HepG2 (cell line): ENCODE results near the gene KLHDC8B. TPM values are rescaled to one million over a fixed set of nuclear protein-coding genes. Genes with fewer than 3 reads are reported as not detected.

Experiments
- ATAC-seq: fragments of 200-7000 bp; cut with Tn5 transposase; 3 replicates; pipeline ENCODE4 v1.9.1; 2020; ENCODE audit warnings: mild to moderate bottlenecking, moderate library complexity
- BruUV-seq: library from RNA; stranded (reverse); fragments of 400-500 nt; replicated peaks from 2 replicates; lab custom pipeline; 2021; lab: Mats Ljungman, UMichigan
- CTCF ChIA-PET: fragments of 300-600 bp; formaldehyde crosslinking; extraction: SDS; loops from one replicate; lab custom pipeline; 2021; ENCODE audit warnings: low total read pairs, inconsistent platforms, low intra/inter-chr PET ratio; lab: Yijun Ruan, JAX
- POLR2A ChIA-PET: fragments of 350-600 bp; sonication (Branson Sonifier 250); formaldehyde crosslinking; loops from one replicate; lab custom pipeline; 2020; ENCODE audit warnings: antibody characterized with exemption, inconsistent platforms; lab: Yijun Ruan, JAX
- DNase-seq: peaks from one replicate; pipeline ENCODE4 v3.0.0-alpha.2; 2015; ENCODE audit warnings: low spot score
- FAIRE-seq: peaks from 3 replicates; lab custom pipeline; 2011; peaks lifted over from hg19 to GRCh38; lab: Jason Lieb, UNC
- H2AFZ ChIP-seq: one replicate; pipeline ENCODE4 v1.6.1; 2011; ENCODE audit warnings: low read length, inconsistent platforms
- H3K27ac ChIP-seq: fragments of 300-600 bp; 3 replicates; pipeline ENCODE4 v1.8.0; 2011; ENCODE audit warnings: mixed run types, mild to moderate bottlenecking, mixed read lengths, low read length, inconsistent platforms; ENCODE audit not compliant: insufficient read depth; ENCODE audit errors: extremely low read length
- H3K27me3 ChIP-seq, 2 experiments: fragments of 200-600 bp in 1 of 2; 2 replicates in 1 of 2; 3 replicates in 1 of 2; pipeline versions ENCODE4 v1.6.0 to v1.8.0; 2011; ENCODE audit warnings: low read length in 2 of 2, mild to moderate bottlenecking in 2 of 2, moderate library complexity in 2 of 2, inconsistent platforms in 1 of 2; ENCODE audit not compliant: insufficient read depth in 2 of 2, control insufficient read depth in 1 of 2
- H3K36me3 ChIP-seq, 2 experiments: fragments of 200-600 bp in 1 of 2; replicated peaks in 1 of 2; 2 replicates in 1 of 2; 3 replicates in 1 of 2; pipeline versions ENCODE4 v1.5.1 to v1.8.0; 2011; ENCODE audit warnings: low read length in 2 of 2, inconsistent platforms in 1 of 2; ENCODE audit not compliant: insufficient read depth in 2 of 2, control insufficient read depth in 1 of 2
- H3K4me1 ChIP-seq: 2 replicates; pipeline ENCODE4 v1.5.1; 2012; ENCODE audit warnings: low read length, inconsistent platforms; ENCODE audit not compliant: insufficient read depth
- H3K4me2 ChIP-seq: 2 replicates; pipeline ENCODE4 v1.6.0; 2011; ENCODE audit warnings: low read depth, low read length, inconsistent platforms
- H3K4me3 ChIP-seq, 3 experiments: fragments of 200-600 bp in 1 of 3; sonication (generic), shearing (Covaris generic) in 1 of 3; replicated peaks in 1 of 3; 2 replicates each; pipeline ENCODE4 v1.5.1; 2011 to 2016; ENCODE audit warnings: low read length in 3 of 3, inconsistent platforms in 2 of 3, low read depth in 2 of 3, mild to moderate bottlenecking in 2 of 3, control low read depth in 1 of 3, mixed read lengths in 1 of 3; ENCODE audit not compliant: insufficient read depth in 1 of 3
- H3K79me2 ChIP-seq: one replicate; pipeline ENCODE4 v1.6.1; 2011; ENCODE audit warnings: low read length, inconsistent platforms; ENCODE audit not compliant: insufficient read depth
- H3K9ac ChIP-seq: 2 replicates; pipeline ENCODE4 v1.6.0; 2011; ENCODE audit warnings: mild to moderate bottlenecking, low read depth, low read length, inconsistent platforms; ENCODE audit not compliant: insufficient read depth
- H3K9me3 ChIP-seq: 2 replicates; pipeline ENCODE4 v1.5.1; 2012; ENCODE audit warnings: mild to moderate bottlenecking, low read length
- H4K20me1 ChIP-seq: 2 replicates; pipeline ENCODE4 v1.6.0; 2011; ENCODE audit warnings: inconsistent platforms, mild to moderate bottlenecking, low read length, moderate library complexity; ENCODE audit not compliant: insufficient read depth
- AHR ChIP-seq: IDR thresholded peaks from 2 replicates; pipeline ENCODE4 v1.6.1; 2018; ENCODE audit warnings: missing genetic modification reagents, missing compliant biosample characterization
- ARID3A ChIP-seq: IDR thresholded peaks from 2 replicates; pipeline ENCODE4 v1.6.1; 2012; ENCODE audit warnings: low read depth, low read length, improper control_type of control experiment
- DNMT1 ChIP-seq: sonication (generic); formaldehyde crosslinking; IDR thresholded peaks from 2 replicates; pipeline ENCODE4 v1.5.1; 2020; ENCODE audit warnings: mild to moderate bottlenecking, missing genetic modification reagents
- FOXP4 ChIP-seq: sonication (generic); formaldehyde crosslinking; IDR thresholded peaks from 2 replicates; pipeline ENCODE4 v1.4.0; 2020; ENCODE audit warnings: missing genetic modification reagents
- HMGA1 ChIP-seq: sonication (generic); formaldehyde crosslinking; conservative IDR thresholded peaks from 2 replicates; pipeline ENCODE4 v1.4.0; 2020; ENCODE audit warnings: missing genetic modification reagents
- JUNB ChIP-seq: sonication (generic); formaldehyde crosslinking; IDR thresholded peaks from 2 replicates; pipeline ENCODE4 v1.8.0; 2022; ENCODE audit warnings: missing genetic modification reagents, mild to moderate bottlenecking, borderline replicate concordance
- MEIS1 ChIP-seq: sonication (generic); formaldehyde crosslinking; IDR thresholded peaks from 2 replicates; pipeline ENCODE4 v1.9.0; 2021; ENCODE audit warnings: mild to moderate bottlenecking, missing genetic modification reagents, moderate library complexity, borderline replicate concordance
- MIER2 ChIP-seq: IDR thresholded peaks from 2 replicates; pipeline ENCODE4 v1.6.1; 2016; ENCODE audit warnings: missing biosample characterization, missing genetic modification reagents
- MXD1 ChIP-seq: sonication (generic); formaldehyde crosslinking; IDR thresholded peaks from 2 replicates; pipeline ENCODE4 v1.4.0; 2020; ENCODE audit warnings: mild to moderate bottlenecking, missing genetic modification reagents
- RARA ChIP-seq: IDR thresholded peaks from 2 replicates; pipeline ENCODE4 v1.6.1; 2016; ENCODE audit warnings: missing genetic modification reagents, missing compliant biosample characterization
- RNF2 ChIP-seq: fragments of 450-650 bp; conservative IDR thresholded peaks from 2 replicates; pipeline ENCODE4 v1.6.1; 2016; ENCODE audit warnings: low read depth
- SRSF9 ChIP-seq: fragments of 200-400 bp; formaldehyde crosslinking; IDR thresholded peaks from 2 replicates; pipeline ENCODE4 v1.6.1; 2018; ENCODE audit warnings: borderline replicate concordance, mild to moderate bottlenecking, low read depth, low read length; ENCODE audit not compliant: insufficient read depth, poor library complexity, severe bottlenecking
- SYNCRIP ChIP-seq: fragments of 200-400 bp; formaldehyde crosslinking; IDR thresholded peaks from 2 replicates; pipeline ENCODE4 v1.6.1; 2018; ENCODE audit warnings: mild to moderate bottlenecking, low read depth, low read length; ENCODE audit not compliant: insufficient read depth
- TOE1 ChIP-seq: sonication (generic); formaldehyde crosslinking; IDR thresholded peaks from 2 replicates; pipeline ENCODE4 v1.4.0; 2020; ENCODE audit warnings: mild to moderate bottlenecking, missing genetic modification reagents
- ZFX ChIP-seq: sonication (generic); formaldehyde crosslinking; IDR thresholded peaks from 2 replicates; pipeline ENCODE4 v1.4.0; 2020; ENCODE audit warnings: mild to moderate bottlenecking, low read depth, missing genetic modification reagents, moderate library complexity
- ZNF121 ChIP-seq: sonication (generic); formaldehyde crosslinking; IDR thresholded peaks from 2 replicates; pipeline ENCODE4 v1.5.0; 2020; ENCODE audit warnings: mild to moderate bottlenecking, missing genetic modification reagents
- ZNF264 ChIP-seq: sonication (generic); formaldehyde crosslinking; IDR thresholded peaks from 2 replicates; pipeline ENCODE4 v1.4.0; 2020; ENCODE audit warnings: missing genetic modification reagents
- ZNF619 ChIP-seq: sonication (generic); formaldehyde crosslinking; IDR thresholded peaks from 2 replicates; pipeline ENCODE4 v1.4.0; 2020; ENCODE audit warnings: mild to moderate bottlenecking, missing genetic modification reagents
- ZNF773 ChIP-seq: sonication (generic); formaldehyde crosslinking; IDR thresholded peaks from 2 replicates; pipeline ENCODE4 v1.4.0; 2020; ENCODE audit warnings: missing genetic modification reagents, borderline replicate concordance
- ZNF883 ChIP-seq: sonication (generic); formaldehyde crosslinking; IDR thresholded peaks from 2 replicates; pipeline ENCODE4 v1.5.1; 2020; ENCODE audit warnings: mild to moderate bottlenecking, missing genetic modification reagents; ENCODE audit errors: not compliant biosample characterization
- WGBS: methylation state at CpG from one replicate; pipeline ENCODE4 v1.1.6; 2017; ENCODE audit warnings: low lambda C conversion rate; 5-methylcytosine and 5-hydroxymethylcytosine counted together
- in situ Hi-C: cut with HindIII; loops from 2 replicates; pipeline ENCODE4 v1.10.0; 2017; ENCODE audit warnings: low pct_unique_long_range_greater_than_20kb; ENCODE audit not compliant: extremely low pct_ligation_motif_present
- intact Hi-C: fragments of 100-400 bp; cut with micrococcal nuclease; formaldehyde crosslinking; loops from one replicate; pipeline ENCODE4 v1.10.0; 2022; ENCODE audit not compliant: unreplicated experiment
- polyA plus RNA-seq, 8 experiments: library from polyadenylated mRNA; depleted of rRNA in 3 of 8; stranded (reverse) in 7 of 8; unstranded in 1 of 8; fragments of >200 nt; fragmentation: Illumina TruSeq in 4 of 8; extraction: Trizol in 4 of 8; gene quantifications; 2 replicates each; pipeline versions ENCODE4 v1.2.1 to v1.2.3, GENCODE V29; 2011 to 2016; ENCODE audit warnings: low read depth in 4 of 8, missing spikeins in 1 of 8, mixed read lengths in 1 of 8; ENCODE audit not compliant: insufficient read depth in 1 of 8
- total RNA-seq, 5 experiments: library from RNA; depleted of rRNA; stranded (reverse); fragments of >200 nt; fragmentation: Illumina TruSeq; extraction: Trizol; gene quantifications; 2 replicates each; pipeline ENCODE4 v1.2.3, GENCODE V29; 2016; ENCODE audit warnings: low read depth in 1 of 5

The KLHDC8B gene
- total and polyA plus RNA-seq, 2 of the 13 experiments (the other 11 are each of a cell fraction or from before 2014, with no cell fraction given) = 17.2 to 17.8 TPM

- peak; percentile 68 for ATAC-seq
- H3K27me3 ChIP-seq = no peaks in the 10 kb centered on the region; a peak in 1 of 5 replicates
- H4K20me1 ChIP-seq = no peaks in the 10 kb centered on the region
- peaks cover 5 to 20% of the 10 kb centered on the region in 2 experiments; a peak in 4 of 5 replicates for H3K36me3 ChIP-seq
- peak within 1 kb of the TSS; percentile 86 for H3K9ac ChIP-seq
- ChIA-PET CTCF (no interaction called here), POLR2A (interaction anchor here (0.5 to 2.0 kb wide), 4 partner anchors 9 to 137 kb away, joined by 3 to 6 read pairs (median 4); partner anchors contain the start of genes IMPDH2 and QRICH1)
- peak; percentile 43 for DNase-seq
- peaks cover 16% of the 10 kb centered on the region for H3K79me2 ChIP-seq
- in situ Hi-C loops (loop anchor here (25.0 kb wide), 1 partner anchor 271 kb away; the partner anchor contains the start of gene NICN1), intact Hi-C loops (no loop called here)
- H2AFZ ChIP-seq = peak within 1 kb of the TSS; percentile 35
- peaks cover 48% of the 10 kb centered on the region for H3K4me1 ChIP-seq
- 1% methylated on average over 10 of the region's 69 CpGs for WGBS
- H3K4me3 ChIP-seq = peak within 1 kb of the TSS; percentile 87 to 90 (median 88)
- peak within 1 kb of the TSS; percentile 93 for H3K4me2 ChIP-seq
- no TSS peak for BruUV-seq
- FAIRE-seq = peak; percentile 44
- H3K9me3 ChIP-seq = no peaks in the 10 kb centered on the region
- peak within 1 kb of the TSS; percentile 67 for H3K27ac ChIP-seq
- TF ChIP-seq ZNF121 = no peak
- TF ChIP-seq AHR (CRISPR knock-in tag) = no peak
- TF ChIP-seq MXD1 (CRISPR knock-in tag) = no peak
- TF ChIP-seq ZNF619 (CRISPR knock-in tag) = no peak
- TF ChIP-seq TOE1 (CRISPR knock-in tag) = no peak
- TF ChIP-seq ARID3A = no peak
- TF ChIP-seq DNMT1 = no peak
- TF ChIP-seq HMGA1 (CRISPR knock-in tag) = no peak
- TF ChIP-seq RARA (CRISPR knock-in tag) = 0 out of 2 replicates have a peak, but pooled peaks have one; percentile 26
- TF ChIP-seq MEIS1 (CRISPR knock-in tag) = no peak; the same call in 1 of the 2 replicates
- TF ChIP-seq JUNB (CRISPR knock-in tag) = no peak
- TF ChIP-seq FOXP4 (CRISPR knock-in tag) = peak; percentile 13; the same call in 1 of the 2 replicates
- no peak for TF ChIP-seq ZNF773 (CRISPR knock-in tag)
- no peak for TF ChIP-seq RNF2
- TF ChIP-seq ZNF264 (CRISPR knock-in tag) = no peak
- TF ChIP-seq MIER2 (CRISPR knock-in tag) = no peak
- peak; percentile 65 for TF ChIP-seq ZNF883 (CRISPR knock-in tag)
- TF ChIP-seq SRSF9 = no peak
- TF ChIP-seq ZFX (CRISPR knock-in tag) = peak; percentile 72; the same call in 1 of the 2 replicates
- TF ChIP-seq SYNCRIP = no peak
Observed at GRCh38 chr3:49165771-49166751, 5.3 kb upstream of the KLHDC8B start, which contains the start of gene CCDC71. TSS of gene CCDC71 (minus strand) at chr3:49166331. CDS start at chr3:49164208, 2,123 bp downstream.
